Lower lobe of right lung (tissue), 2 donors: ENCODE results near the gene ZSWIM4. TPM values are rescaled to one million over a fixed set of nuclear protein-coding genes. Genes with fewer than 3 reads are reported as not detected.

Experiments
- ATAC-seq, 2 donors: fragments of 200-7000 bp; cut with Tn5 transposase; one replicate each; pipeline ENCODE4 v1.9.1; 2020 to 2022; ENCODE audit warnings: mild to moderate bottlenecking in 2 of 2, moderate library complexity in 2 of 2
- DNase-seq: peaks from one replicate; pipeline ENCODE4 v3.0.0-alpha.2; 2020
- H3K27ac ChIP-seq: fragments of 200-600 bp; one replicate; pipeline ENCODE4 v1.8.0; 2022
- H3K27me3 ChIP-seq: fragments of 200-600 bp; one replicate; pipeline ENCODE4 v1.8.0; 2022; ENCODE audit warnings: low read depth
- H3K36me3 ChIP-seq: fragments of 200-600 bp; one replicate; pipeline ENCODE4 v1.8.0; 2022; ENCODE audit warnings: mild to moderate bottlenecking
- H3K4me1 ChIP-seq: fragments of 200-600 bp; one replicate; pipeline ENCODE4 v1.8.0; 2022
- H3K4me3 ChIP-seq: fragments of 200-600 bp; one replicate; pipeline ENCODE4 v1.8.0; 2022; ENCODE audit warnings: mild to moderate bottlenecking
- H3K9me3 ChIP-seq: fragments of 200-600 bp; one replicate; pipeline ENCODE4 v1.8.0; 2022
- intact Hi-C: fragments of 100-400 bp; cut with DNase I; formaldehyde crosslinking; loops from one replicate; pipeline ENCODE4 v1.11.0; 2022
- total RNA-seq: library from RNA; stranded (reverse); fragmentation: NEBNext Ultra II Directional; extraction: Animal tissue kit (Norgen Biotek cat#: 25700); gene quantifications from one replicate; pipeline ENCODE4 v1.2.1, GENCODE V29; 2021
- TF ChIP-seq, protein P1 (sequence below): fragments of 200-600 bp; IDR thresholded peaks from one replicate; pipeline ENCODE4 v1.8.0; 2022; ENCODE audit warnings: antibody characterized with exemption, mild to moderate bottlenecking
- donor health status: DM: no; HTN: yes; CAD: no; lungs with severe emphysema.

Gene ZSWIM4
- total RNA-seq, 1 donor from 2014 or later = 7.4 TPM

DNA sequence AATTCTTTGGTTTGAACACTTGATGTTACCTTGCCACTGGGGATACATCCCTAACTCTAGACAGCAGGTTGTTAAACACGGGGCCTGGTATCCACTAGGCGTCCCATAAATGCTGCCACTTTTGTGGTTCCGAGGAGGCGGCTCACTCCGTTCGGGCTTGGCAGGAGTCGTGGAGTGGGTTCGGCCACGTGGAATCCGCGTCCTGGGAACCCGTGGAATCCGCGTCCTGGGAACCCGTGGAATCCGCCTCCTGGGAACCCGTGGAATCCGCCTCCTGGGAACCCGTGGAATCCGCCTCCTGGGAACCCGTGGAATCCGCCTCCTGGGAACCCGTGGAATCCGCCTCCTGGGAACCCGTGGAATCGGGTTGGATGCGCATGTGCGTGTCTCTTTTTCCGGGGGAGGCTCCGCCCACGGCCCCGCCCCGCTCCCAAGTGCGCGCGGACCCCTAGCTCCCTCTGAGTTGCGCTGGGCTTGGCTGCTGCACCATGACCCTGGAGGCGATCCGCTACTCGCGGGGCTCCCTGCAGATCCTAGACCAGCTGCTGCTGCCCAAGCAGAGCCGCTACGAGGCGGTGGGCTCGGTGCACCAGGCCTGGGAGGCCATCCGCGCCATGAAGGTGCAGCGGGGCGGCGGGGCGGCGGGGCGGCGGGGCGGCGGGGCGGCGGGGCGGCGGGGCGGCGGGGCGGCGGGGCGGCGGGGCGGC, 31.0 kb upstream of the ZSWIM4 start, which contains the start of gene MRI1:
MRI1 (plus strand) TSS at position 422 of the 707 bp plus-strand sequence; CDS start at position 489, 67 bp downstream.
- Histone ChIP-seq H3K27ac (peak within 1 kb of the TSS; percentile 76), H3K4me3 (peak within 1 kb of the TSS; percentile 86), H3K4me1 (peaks cover 14% of the 10 kb centered on the region), H3K36me3 (peaks cover 52% of the 10 kb centered on the region), H3K9me3 (no peaks in the 10 kb centered on the region), H3K27me3 (no peaks in the 10 kb centered on the region)
- ATAC-seq = peak; percentile 87 to 92
- peak; percentile 86 for DNase-seq
- intact Hi-C loops = no loop called here
- TF ChIP-seq, protein P1, sequence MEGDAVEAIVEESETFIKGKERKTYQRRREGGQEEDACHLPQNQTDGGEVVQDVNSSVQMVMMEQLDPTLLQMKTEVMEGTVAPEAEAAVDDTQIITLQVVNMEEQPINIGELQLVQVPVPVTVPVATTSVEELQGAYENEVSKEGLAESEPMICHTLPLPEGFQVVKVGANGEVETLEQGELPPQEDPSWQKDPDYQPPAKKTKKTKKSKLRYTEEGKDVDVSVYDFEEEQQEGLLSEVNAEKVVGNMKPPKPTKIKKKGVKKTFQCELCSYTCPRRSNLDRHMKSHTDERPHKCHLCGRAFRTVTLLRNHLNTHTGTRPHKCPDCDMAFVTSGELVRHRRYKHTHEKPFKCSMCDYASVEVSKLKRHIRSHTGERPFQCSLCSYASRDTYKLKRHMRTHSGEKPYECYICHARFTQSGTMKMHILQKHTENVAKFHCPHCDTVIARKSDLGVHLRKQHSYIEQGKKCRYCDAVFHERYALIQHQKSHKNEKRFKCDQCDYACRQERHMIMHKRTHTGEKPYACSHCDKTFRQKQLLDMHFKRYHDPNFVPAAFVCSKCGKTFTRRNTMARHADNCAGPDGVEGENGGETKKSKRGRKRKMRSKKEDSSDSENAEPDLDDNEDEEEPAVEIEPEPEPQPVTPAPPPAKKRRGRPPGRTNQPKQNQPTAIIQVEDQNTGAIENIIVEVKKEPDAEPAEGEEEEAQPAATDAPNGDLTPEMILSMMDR = no peak

- H3K9me3 ChIP-seq = no peaks in the 10 kb centered on the region
- H3K4me1 ChIP-seq = peaks cover 14% of the 10 kb centered on the region
- DNase-seq (peak; percentile 66), ATAC-seq (peak; percentile 27 to 37)
- peak overlapping the region; percentile 86 for H3K4me3 ChIP-seq
- peak overlapping the region; percentile 76 for H3K27ac ChIP-seq
- H3K27me3 ChIP-seq = no peaks in the 10 kb centered on the region
- TF ChIP-seq, protein P1 = no peak
- intact Hi-C loops = no loop called here
- peaks cover 52% of the 10 kb centered on the region for H3K36me3 ChIP-seq
Measured at GRCh38 chr19:13764821-13765394, 30.3 kb upstream of the ZSWIM4 start.

DNA sequence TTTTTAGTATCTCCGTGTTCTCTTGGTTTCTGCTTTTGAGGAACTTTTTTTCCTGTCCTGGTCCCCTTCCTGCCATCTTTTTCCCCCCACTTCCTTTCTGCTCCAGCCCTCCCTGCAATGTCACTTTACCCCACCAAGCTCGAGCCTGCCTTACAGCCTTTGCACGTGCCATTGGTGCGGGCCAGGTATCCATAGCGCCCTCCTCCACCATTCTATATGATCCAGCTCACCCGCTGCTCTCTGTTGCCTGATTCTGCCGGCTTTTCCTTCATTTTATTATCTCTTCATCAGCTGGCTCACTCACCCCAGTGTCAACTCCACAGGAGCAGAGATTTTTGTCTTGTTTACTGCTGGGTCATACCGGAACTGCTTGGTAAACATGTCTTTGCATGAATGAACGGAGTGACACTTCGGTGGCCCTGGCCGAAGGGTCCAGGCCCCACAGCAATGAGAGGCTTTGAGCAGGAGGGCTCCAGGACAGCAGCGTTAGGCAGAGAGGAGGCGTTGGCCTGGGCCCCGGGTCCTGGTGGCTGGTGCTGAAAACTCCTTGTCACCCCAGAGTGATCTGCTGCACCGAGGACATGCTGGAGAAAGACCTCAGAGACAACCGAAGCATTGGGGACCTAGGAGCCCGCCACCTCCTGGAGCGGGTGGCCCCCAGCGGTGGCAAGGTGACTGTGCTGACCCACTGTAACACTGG, 29.7 kb upstream of the ZSWIM4 start:
- no peak for ATAC-seq
- TF ChIP-seq, protein P1 = no peak
- no peak for DNase-seq
- no peaks in the 10 kb centered on the region for H3K27me3 ChIP-seq
- H3K9me3 ChIP-seq = no peaks in the 10 kb centered on the region
- H3K4me1 ChIP-seq = peaks cover 14% of the 10 kb centered on the region
- H3K4me3 ChIP-seq = peak overlapping the region; percentile 86
- H3K27ac ChIP-seq = peak overlapping the region; percentile 76
- intact Hi-C loops = no loop called here
- peaks cover 52% of the 10 kb centered on the region for H3K36me3 ChIP-seq

DNA sequence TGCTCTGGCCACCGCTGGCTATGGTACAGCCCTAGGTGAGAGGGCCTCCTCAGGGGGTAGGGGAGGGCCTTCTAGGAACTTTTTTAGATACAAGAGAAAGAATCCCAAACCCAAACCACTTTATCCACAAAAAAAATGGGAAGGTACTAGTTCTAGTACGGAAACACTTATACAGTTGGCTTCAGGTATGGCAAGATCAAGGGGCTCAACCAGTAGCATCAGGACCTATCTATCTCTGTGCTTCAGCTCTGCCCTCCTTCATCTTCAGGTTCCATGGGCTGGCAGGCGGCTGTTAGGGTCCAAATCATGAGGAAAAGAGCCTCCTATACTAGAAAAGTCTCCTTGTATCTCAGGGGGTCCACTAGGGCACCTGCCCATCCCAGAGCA, 29.2 kb upstream of the ZSWIM4 start:
- peaks cover 14% of the 10 kb centered on the region for H3K4me1 ChIP-seq
- H3K9me3 ChIP-seq = no peaks in the 10 kb centered on the region
- no peak overlapping the region for H3K27ac ChIP-seq
- TF ChIP-seq, protein P1 = no peak
- no peaks in the 10 kb centered on the region for H3K27me3 ChIP-seq
- ATAC-seq = no peak
- no peak overlapping the region for H3K4me3 ChIP-seq
- no peak for DNase-seq
- peaks cover 52% of the 10 kb centered on the region for H3K36me3 ChIP-seq
- intact Hi-C loops = no loop called here

DNA sequence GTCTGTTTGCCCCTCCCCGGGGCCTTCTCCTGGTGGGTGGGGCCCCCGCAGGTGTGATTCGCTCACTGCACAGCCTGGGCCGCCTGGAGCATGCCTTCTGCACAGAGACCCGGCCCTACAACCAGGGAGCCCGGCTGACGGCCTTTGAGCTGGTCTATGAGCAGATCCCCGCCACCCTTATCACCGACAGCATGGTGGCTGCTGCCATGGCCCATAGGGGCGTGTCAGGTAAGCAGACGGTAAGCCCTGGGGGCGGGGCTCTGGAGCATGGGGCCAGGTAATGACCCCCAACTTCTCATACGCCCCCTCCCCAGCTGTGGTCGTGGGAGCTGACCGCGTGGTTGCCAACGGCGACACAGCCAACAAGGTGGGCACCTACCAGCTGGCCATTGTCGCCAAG, 26.7 kb upstream of the ZSWIM4 start:
- no peaks in the 10 kb centered on the region for H3K27me3 ChIP-seq
- no peak for DNase-seq
- ATAC-seq = no peak
- peaks cover 14% of the 10 kb centered on the region for H3K4me1 ChIP-seq
- H3K4me3 ChIP-seq = no peak overlapping the region
- H3K27ac ChIP-seq = no peak overlapping the region
- H3K9me3 ChIP-seq = no peaks in the 10 kb centered on the region
- intact Hi-C loops = no loop called here
- TF ChIP-seq, protein P1 = no peak
- H3K36me3 ChIP-seq = peaks cover 45% of the 10 kb centered on the region
